Measurements from ENCODE around the gene ZEB2. TPM values are rescaled to one million over a fixed set of nuclear protein-coding genes. Genes with fewer than 3 reads are reported as not detected.

ZEB2 gene
- total RNA-seq, 2 experiments from 2014 or later, result 4.0 to 16.9 TPM

GRCh38 chr2:144390424-144391020 is 129.4 kb downstream of the ZEB2 start:
- no peaks in the 10 kb centered on the region for H3K36me3 ChIP-seq (ENCODE audit: insufficient read depth, low read length)
- no peak overlapping the region for H3K27ac ChIP-seq (ENCODE audit: low read depth, low read length, poor library complexity, severe bottlenecking)
- BruUV-seq (replicated peaks), result no TSS peak
- H3K9me2 ChIP-seq (ENCODE audit: insufficient read depth, low read length), result no peaks in the 10 kb centered on the region
- no peak overlapping the region for H2AFZ ChIP-seq (ENCODE audit: low read length)
- ChIA-PET CTCF (ENCODE audit: unreplicated experiment) (no interaction called here), POLR2A (interaction anchor here (0.9 kb wide), 1 partner anchor 191 kb away, joined by 3 read pairs; no protein-coding TSS in a partner anchor)
- H4K20me1 ChIP-seq (ENCODE audit: insufficient read depth, low read length), result no peaks in the 10 kb centered on the region
- no peaks in the 10 kb centered on the region for H3K9me3 ChIP-seq (ENCODE audit: low read length)
- no peak overlapping the region for H3K4me3 ChIP-seq (ENCODE audit: low read depth, low read length, poor library complexity, severe bottlenecking)
- no peak overlapping the region for H3K4me2 ChIP-seq (ENCODE audit: low read length)
- no peaks in the 10 kb centered on the region for H3K4me1 ChIP-seq (ENCODE audit: insufficient read depth, low read length, poor library complexity, severe bottlenecking)
- DNase-seq (ENCODE audit: low spot score), result no peak
- H3K79me2 ChIP-seq (ENCODE audit: insufficient read depth, low read depth, low read length), result no peaks in the 10 kb centered on the region
- TF ChIP-seq CTCF (conservative IDR thresholded peaks at IDR 0.05; ENCODE audit: low read length), result no peak
- no peak for TF ChIP-seq EZH2phosphoT487 (IDR thresholded peaks at IDR 0.05; ENCODE audit: borderline replicate concordance, low read depth, low read length)
- intact Hi-C loops (cut with micrococcal nuclease; ENCODE audit: unreplicated experiment), result no loop called here

GRCh38 chr2:144389930-144390311 is 130.0 kb downstream of the ZEB2 start:
- no peak for DNase-seq (ENCODE audit: low spot score)
- H2AFZ ChIP-seq (ENCODE audit: low read length), result no peak overlapping the region
- H3K27ac ChIP-seq (ENCODE audit: low read depth, low read length, poor library complexity, severe bottlenecking), result no peak overlapping the region
- no peaks in the 10 kb centered on the region for H3K36me3 ChIP-seq (ENCODE audit: insufficient read depth, low read length)
- H3K79me2 ChIP-seq (ENCODE audit: insufficient read depth, low read depth, low read length), result no peaks in the 10 kb centered on the region
- POLR2A ChIA-PET, result no interaction called here
- H3K4me1 ChIP-seq (ENCODE audit: insufficient read depth, low read length, poor library complexity, severe bottlenecking), result no peaks in the 10 kb centered on the region
- H3K9me2 ChIP-seq (ENCODE audit: insufficient read depth, low read length), result no peaks in the 10 kb centered on the region
- no peaks in the 10 kb centered on the region for H3K9me3 ChIP-seq (ENCODE audit: low read length)
- H4K20me1 ChIP-seq (ENCODE audit: insufficient read depth, low read length), result no peaks in the 10 kb centered on the region
- no peak overlapping the region for H3K4me3 ChIP-seq (ENCODE audit: low read depth, low read length, poor library complexity, severe bottlenecking)
- no TSS peak for BruUV-seq (replicated peaks)
- intact Hi-C loops (cut with micrococcal nuclease; ENCODE audit: unreplicated experiment), result no loop called here
- H3K4me2 ChIP-seq (ENCODE audit: low read length), result no peak overlapping the region
- no peak for TF ChIP-seq EZH2phosphoT487 (IDR thresholded peaks at IDR 0.05; ENCODE audit: borderline replicate concordance, low read depth, low read length)
- no peak for TF ChIP-seq CTCF (conservative IDR thresholded peaks at IDR 0.05; ENCODE audit: low read length)
- CTCF ChIA-PET (ENCODE audit: unreplicated experiment), result interaction anchor here (0.6 kb wide), 1 partner anchor 152 kb away, joined by 3 read pairs; no protein-coding TSS in a partner anchor

- no peak overlapping the region for H3K4me3 ChIP-seq (ENCODE audit: low read depth, low read length, poor library complexity, severe bottlenecking)
- H3K4me2 ChIP-seq (ENCODE audit: low read length), result no peak overlapping the region
- H3K27ac ChIP-seq (ENCODE audit: low read depth, low read length, poor library complexity, severe bottlenecking), result no peak overlapping the region
- no peak overlapping the region for H2AFZ ChIP-seq (ENCODE audit: low read length)
- no peaks in the 10 kb centered on the region for H3K36me3 ChIP-seq (ENCODE audit: insufficient read depth, low read length)
- H3K9me3 ChIP-seq (ENCODE audit: low read length), result no peaks in the 10 kb centered on the region
- TF ChIP-seq EZH2phosphoT487 (IDR thresholded peaks at IDR 0.05; ENCODE audit: borderline replicate concordance, low read depth, low read length) (no peak), CTCF (conservative IDR thresholded peaks at IDR 0.05; ENCODE audit: low read length) (no peak)
- no TSS peak for BruUV-seq (replicated peaks)
- no peaks in the 10 kb centered on the region for H3K79me2 ChIP-seq (ENCODE audit: insufficient read depth, low read depth, low read length)
- no peaks in the 10 kb centered on the region for H3K4me1 ChIP-seq (ENCODE audit: insufficient read depth, low read length, poor library complexity, severe bottlenecking)
- ChIA-PET POLR2A (interaction anchor here (0.6 to 0.7 kb wide), 2 partner anchors 148 to 1210 kb away, joined by 3 read pairs; no protein-coding TSS in a partner anchor), CTCF (ENCODE audit: unreplicated experiment) (interaction anchor here (0.6 kb wide), 1 partner anchor 152 kb away, joined by 3 read pairs; no protein-coding TSS in a partner anchor)
- H4K20me1 ChIP-seq (ENCODE audit: insufficient read depth, low read length), result no peaks in the 10 kb centered on the region
- DNase-seq (ENCODE audit: low spot score), result no peak
- intact Hi-C loops (cut with micrococcal nuclease; ENCODE audit: unreplicated experiment), result no loop called here
- H3K9me2 ChIP-seq (ENCODE audit: insufficient read depth, low read length), result no peaks in the 10 kb centered on the region
Measured at GRCh38 chr2:144389151-144389929, 130.6 kb downstream of the ZEB2 start.

Measured in OCI-LY7 (cell line).